Loucy (cell line): ENCODE results near the gene PCED1B.

ENCODE experiments used
- EZH2phosphoT487 ChIP-seq: fragments of 200-600 bp; IDR thresholded peaks from 2 replicates; pipeline ENCODE4 v1.6.1; 2018; ENCODE audit warnings: antibody characterized with exemption, mild to moderate bottlenecking, moderate library complexity, borderline replicate concordance
- TF ChIP-seq, protein P1 (sequence below): fragments of 200-600 bp; sonication (generic); conservative IDR thresholded peaks from 2 replicates; pipeline ENCODE4 v1.5.1; 2014; ENCODE audit warnings: mild to moderate bottlenecking, antibody characterized with exemption, low read length

- TF ChIP-seq, protein P1, sequence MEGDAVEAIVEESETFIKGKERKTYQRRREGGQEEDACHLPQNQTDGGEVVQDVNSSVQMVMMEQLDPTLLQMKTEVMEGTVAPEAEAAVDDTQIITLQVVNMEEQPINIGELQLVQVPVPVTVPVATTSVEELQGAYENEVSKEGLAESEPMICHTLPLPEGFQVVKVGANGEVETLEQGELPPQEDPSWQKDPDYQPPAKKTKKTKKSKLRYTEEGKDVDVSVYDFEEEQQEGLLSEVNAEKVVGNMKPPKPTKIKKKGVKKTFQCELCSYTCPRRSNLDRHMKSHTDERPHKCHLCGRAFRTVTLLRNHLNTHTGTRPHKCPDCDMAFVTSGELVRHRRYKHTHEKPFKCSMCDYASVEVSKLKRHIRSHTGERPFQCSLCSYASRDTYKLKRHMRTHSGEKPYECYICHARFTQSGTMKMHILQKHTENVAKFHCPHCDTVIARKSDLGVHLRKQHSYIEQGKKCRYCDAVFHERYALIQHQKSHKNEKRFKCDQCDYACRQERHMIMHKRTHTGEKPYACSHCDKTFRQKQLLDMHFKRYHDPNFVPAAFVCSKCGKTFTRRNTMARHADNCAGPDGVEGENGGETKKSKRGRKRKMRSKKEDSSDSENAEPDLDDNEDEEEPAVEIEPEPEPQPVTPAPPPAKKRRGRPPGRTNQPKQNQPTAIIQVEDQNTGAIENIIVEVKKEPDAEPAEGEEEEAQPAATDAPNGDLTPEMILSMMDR, result no peak
- TF ChIP-seq EZH2phosphoT487, result no peak
Measured at GRCh38 chr12:47052274-47052673, 27.1 kb upstream of the PCED1B start.
